GM12891 (cell line): Measurements from ENCODE around the gene EBF4.

ENCODE experiments used
- POLR2A ChIP-seq: IDR thresholded peaks from 2 replicates; pipeline ENCODE4 v1.6.1; 2011; ENCODE audit warnings: low read depth, low read length, control low read depth
- POLR2AphosphoS5 ChIP-seq: IDR thresholded peaks from 2 replicates; pipeline ENCODE4 v1.6.1; 2011; ENCODE audit warnings: low read depth, low read length, control low read depth
- POU2F2 ChIP-seq: IDR thresholded peaks from 2 replicates; pipeline ENCODE4 v1.6.1; 2011; ENCODE audit warnings: low read depth, mild to moderate bottlenecking, control low read depth, low read length, moderate library complexity
- TAF1 ChIP-seq: IDR thresholded peaks from 2 replicates; pipeline ENCODE4 v1.6.1; 2011; ENCODE audit warnings: low read depth, low read length, control low read depth

GRCh38 chr20:2752567-2753460, 60.2 kb downstream of the EBF4 start:
- TF ChIP-seq POLR2A = no peak
- TF ChIP-seq POU2F2 = no peak
- TF ChIP-seq POLR2AphosphoS5 = no peak
- no peak for TF ChIP-seq TAF1
